Inflammatory macrophage (primary cell): Measurements from ENCODE around the gene PSME1.

ENCODE experiments used
- DNase-seq, 2 donors: peaks; one replicate each; pipeline ENCODE4 v3.0.0-alpha.2; 2020 to 2022

Gene PSME1

DNA sequence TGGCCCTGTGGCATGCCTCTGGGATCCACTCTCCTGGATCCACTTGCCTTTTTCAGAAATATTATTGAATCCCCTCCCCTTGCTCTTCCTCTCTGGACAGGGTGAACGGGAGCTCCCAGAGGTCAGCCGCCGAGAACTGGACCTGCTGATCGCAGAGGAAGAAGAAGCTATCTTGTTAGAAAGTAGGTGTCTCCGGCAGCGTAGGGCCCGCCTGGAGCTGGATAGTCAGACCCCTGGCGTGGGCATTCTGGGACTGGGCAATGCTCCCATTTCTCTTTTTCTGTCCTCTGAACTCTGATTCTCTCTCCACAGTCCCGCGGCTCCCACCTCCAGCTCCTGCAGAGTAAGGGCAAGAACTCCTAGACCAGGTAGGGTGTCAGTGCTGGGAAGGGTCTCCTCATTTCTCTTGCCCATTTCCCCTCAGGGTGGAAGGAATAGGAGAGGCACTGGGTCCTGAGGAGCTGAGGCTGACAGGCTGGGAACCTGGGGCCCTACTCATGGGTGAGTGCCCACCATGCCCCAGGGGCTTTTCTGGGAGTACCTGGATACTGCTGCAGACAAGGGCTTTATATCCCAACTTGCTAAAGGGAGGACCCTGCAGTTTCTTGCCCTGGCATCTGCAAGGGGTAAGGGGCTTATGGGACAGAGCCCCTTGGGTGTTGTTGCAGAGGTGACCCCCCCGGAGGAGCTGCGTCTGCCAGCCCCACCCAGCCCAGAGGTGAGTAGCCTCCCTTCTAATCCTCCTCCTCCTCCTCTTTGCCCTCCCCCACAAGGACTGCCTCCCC lies 41.2 kb downstream of the PSME1 start:
- no peak for DNase-seq

DNA sequence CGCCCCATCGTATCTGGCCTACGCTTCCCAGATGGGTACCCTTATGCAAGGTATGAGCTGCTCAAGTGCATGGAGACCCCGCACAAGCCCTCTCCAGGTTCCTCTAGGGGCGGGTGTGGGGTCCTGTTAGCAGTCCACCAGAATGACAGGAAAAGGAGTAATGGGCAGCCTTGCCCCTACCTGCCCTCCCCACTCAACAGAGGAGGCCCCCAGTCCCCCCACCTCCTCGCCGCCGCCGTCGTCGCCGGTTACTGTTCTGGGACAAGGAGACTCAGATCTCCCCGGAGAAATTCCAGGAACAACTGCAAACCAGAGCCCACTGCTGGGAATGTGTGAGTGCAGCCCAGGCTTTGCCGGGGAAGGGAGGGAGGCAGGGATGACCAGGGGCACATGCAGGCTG lies 41.9 kb downstream of the PSME1 start:
- no peak for DNase-seq

DNA sequence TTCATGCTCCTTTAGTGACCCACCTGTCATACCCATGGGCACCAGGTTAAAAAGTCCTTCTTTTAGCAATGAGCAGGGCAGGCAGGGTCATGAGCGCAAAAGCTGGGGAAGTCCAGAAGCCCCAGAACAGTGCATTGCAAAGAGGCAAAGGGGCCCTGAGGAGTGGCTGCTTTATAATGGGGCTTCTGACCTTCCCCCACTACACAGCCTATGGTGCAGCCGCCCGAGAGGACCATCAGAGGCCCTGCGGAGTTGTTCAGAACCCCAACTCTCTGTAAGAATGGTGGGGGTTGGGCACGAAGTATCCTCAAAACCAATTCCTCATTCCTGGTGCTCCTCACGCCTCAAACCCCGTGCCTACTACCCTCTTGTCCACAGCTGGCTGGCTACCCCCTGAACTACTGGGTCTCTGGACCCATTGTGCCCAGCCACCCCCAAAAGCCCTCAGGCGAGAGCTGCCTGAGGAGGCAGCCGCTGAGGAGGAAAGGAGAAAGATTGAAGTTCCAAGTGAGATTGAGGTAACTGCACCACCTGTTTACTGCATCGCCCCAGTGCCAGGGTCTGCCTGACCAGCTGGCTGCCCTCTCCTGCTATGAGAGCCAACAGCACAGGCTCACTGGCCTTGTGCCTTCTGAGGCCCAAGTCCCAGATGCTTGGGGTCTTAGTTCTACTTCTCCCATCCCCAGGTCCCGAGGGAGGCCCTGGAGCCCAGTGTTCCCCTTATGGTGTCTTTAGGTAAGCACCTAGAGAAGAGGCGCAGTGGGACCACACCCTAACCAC lies 42.6 kb downstream of the PSME1 start:
- no peak for DNase-seq

DNA sequence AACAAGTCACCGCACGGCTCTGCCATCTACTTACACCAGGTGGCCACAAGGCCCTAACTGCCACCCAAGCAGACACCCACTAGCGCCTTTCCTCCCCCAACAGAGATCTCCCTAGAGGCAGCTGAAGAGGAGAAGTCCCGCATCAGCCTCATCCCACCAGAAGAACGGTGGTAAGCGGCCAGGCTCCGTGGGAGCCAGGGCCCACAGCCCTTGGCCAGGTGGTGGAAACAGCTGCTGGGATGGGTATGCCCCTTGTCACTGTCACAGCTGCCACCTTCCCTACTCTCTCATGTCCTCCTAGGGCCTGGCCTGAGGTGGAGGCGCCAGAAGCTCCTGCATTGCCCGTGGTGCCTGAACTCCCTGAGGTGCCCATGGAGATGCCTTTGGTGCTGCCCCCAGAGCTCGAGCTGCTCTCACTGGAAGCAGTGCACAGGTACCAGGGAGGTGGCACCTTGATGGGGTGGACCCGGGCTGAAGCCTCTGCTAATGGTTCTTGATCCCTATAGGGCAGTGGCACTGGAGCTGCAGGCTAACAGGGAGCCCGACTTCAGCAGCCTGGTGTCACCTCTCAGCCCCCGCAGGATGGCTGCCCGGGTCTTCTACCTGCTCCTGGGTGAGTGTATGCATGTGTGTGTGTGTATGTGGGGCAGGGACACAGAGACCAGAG lies 43.4 kb downstream of the PSME1 start:
- no peak for DNase-seq

DNA sequence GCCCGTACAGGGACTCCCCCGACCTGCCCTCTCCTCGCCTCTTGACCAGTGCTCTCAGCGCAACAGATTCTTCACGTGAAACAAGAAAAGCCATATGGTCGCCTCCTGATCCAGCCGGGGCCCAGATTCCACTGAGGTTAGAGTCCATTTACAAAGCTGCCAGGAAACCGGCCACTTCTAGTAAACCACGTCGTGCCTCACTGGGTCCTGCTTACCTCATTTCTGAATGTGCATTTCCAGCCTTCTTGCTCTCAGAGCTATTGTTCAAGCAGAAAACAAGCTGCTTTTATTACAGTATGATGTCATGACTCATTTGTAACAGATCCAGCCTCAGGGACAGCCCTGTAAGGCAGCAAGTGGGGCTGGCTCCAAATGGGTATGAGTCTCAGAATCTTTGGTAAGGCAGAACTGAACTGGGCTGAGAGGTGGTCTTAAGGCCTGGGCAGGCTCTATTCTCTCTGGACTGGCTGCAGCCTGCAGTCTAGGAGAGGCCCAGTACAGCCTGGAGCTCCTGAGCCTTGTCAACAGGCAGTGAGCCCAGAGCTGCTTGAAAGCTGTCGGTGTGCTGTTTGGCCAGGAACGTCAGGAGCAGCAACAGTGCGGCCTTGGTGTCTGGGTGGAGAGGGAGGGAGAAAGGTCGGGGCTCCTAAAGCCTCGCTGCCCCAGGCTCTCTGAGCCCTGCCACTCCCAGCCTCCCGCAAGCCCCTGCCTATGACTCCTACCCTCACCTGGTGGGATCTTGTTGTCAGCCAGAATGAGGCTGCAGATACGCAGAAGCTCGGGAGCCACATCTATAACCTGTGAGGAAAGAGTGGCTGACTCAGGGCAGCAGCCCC lies 44.2 kb downstream of the PSME1 start:
- no peak for DNase-seq

DNA sequence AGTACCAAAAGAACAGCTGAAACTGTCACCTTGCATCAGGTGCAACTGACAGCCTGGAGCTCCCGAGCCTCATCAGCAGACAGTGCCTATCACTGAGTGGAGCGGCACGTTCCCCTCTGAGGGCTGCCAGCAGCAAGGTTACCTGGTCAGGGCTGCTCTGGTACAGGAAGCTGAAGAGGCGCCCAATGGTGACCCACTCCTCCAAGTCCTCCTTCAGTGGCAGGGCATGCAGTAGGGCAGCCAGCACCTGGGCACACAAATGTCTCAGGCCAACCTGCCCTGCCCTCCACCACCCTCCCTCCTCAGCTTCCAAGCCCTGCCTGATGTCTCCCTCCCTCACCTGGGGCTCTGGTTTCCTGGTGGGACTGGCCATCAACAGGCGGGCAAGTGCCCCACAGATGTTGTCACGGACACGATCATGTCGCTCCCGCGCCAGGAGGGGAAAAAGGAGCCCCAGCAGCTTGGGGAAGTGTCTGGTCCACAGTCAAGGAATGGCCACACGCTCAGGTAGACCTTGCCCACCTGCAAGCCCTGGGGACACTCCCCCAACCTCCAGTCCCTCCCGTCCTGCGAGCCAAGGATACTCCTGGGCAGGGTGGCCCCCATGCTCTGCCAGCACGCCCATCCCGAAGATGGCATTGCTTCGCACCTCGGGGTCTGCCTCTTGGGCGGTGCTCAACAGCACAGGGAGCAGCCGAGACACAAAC lies 45.5 kb downstream of the PSME1 start:
- no peak for DNase-seq

DNA sequence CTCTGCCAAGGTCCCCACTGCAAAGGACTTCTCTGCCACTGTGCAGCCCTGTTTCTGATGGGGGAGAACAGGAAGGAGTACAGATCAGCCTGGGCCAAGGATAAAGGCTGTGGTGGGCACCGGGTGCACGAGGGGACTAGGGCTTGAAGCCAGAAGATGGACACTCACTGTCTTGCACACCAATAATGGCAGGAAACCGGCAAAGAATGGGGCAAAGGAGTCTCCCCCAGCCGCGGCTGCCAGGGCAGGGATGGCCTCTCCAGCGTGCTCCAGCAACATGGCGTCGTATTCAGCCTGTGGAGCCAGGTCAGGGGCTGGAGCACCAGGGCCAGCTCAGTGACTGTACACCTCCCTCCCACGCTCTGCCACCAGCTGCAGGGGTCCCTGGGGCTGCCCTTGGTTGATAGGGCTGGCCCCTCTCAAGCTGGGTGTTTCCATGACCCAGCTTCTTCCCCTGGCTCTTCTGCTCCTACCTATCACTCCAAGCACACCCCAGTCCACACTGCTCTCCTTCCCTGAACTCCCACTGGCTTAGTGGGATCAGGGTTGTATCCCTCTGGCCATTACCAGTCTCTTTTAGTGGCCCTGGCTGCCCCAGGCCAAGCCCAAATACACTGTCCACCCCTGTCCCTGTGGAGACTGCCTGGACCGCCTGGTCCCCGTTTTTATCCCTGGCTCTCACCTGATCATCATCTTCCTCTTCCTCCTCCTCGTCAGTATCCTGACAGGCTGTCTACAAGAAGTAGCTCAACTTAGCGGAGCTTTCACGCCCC lies 46.3 kb downstream of the PSME1 start:
- DNase-seq, result no peak

DNA sequence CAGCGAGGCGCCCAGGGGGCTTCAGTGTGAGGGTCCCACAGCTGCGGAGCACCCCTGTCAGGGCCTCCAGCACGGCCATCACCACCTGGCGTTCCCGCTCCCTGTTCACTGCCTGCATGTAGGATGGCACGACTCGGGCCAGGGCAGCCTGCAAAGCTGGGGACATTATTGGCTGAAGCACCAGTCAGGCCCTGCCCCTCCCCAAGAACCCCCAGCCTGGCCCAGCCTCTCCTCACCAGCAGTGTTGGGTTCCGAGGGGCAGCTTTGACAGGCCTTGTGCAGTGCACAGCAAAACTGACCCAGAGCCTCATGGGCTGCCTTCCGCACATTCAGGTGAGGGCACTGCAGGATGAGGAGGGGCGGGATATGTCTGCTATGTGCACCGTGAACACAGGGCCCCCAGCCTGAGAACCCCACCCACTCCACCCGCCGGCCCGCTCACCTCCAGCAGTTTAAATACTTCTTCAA lies 47.1 kb downstream of the PSME1 start:
- no peak for DNase-seq

DNA sequence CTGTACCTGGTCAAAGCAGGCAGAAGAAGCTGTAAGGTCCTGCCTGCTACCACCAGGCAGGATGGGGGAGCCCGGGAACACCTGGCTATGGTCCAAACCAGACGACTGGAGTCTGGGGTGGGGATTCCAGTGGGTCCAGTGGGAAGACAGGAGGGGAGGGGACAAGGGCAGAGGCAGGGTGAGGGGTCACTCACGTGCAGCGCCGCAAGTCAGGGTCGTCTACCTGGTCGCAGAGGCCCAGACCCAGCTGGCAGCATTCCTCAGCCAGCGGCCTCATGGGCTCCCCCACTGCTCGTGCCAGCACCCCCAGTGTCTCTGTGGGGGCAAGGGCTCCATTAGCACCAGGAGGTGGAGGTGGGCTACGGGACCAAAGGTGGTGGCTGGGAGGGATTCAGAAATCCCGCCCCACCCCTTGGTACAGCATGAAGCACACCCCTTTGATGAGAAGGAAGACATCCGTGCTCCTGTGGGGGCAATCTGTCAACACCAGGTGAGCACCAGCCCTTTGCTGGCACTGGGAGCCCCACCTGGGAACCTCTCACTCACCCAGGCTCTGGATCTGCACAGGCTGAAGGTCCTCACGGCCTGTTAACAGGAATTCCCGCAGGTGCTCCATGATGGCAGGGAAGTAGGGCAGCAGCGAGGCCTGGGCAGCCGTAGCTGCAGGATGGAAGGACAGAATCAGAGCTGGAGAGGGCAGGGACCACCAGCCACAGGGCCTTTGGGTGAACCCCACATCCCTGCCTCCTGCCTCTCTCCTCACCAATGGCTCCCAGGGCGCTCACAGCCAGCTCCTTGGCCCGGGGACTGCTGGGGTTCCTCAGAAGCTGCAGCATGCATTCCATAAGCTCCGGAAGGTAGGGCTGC lies 48.3 kb downstream of the PSME1 start:
- DNase-seq, result no peak

DNA sequence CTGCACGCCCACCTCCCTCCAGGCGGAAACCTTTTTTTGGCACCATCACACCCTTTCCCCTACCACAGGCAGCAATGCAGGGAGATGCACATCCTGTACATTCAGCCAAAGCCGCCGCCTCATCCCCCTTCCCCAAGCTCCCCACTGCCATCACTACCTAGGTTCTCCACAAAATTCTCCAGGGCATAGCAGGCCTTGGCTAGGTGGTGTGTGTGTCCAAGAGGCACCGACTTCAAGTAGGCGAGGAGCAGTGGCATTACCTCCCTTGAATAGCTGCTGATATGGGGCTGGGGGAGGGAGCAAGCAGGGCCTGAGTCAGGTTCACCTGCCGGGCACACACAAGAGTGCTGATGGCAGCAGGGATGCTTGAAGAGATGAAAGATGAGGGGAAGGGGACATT lies 49.0 kb downstream of the PSME1 start:
- no peak for DNase-seq

DNA sequence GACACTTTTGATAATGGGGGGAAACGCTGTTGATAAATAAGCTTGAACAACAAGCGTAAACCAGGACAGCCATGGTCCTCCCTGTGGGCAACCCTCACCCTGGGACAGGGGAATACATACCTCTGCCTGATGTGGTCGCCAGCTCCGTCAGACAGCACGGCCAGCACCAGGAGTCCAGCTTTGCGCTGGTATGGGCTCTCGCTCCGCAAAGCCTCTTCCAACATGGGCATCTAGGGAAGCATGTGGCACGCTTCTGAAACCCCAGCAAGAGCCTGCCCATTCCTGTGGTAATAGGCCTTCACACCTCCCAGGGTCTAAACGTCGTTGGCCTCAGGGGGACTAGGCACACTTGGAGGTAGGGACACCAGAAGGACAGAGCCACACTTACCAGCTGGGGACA lies 49.7 kb downstream of the PSME1 start:
- no peak for DNase-seq

DNA sequence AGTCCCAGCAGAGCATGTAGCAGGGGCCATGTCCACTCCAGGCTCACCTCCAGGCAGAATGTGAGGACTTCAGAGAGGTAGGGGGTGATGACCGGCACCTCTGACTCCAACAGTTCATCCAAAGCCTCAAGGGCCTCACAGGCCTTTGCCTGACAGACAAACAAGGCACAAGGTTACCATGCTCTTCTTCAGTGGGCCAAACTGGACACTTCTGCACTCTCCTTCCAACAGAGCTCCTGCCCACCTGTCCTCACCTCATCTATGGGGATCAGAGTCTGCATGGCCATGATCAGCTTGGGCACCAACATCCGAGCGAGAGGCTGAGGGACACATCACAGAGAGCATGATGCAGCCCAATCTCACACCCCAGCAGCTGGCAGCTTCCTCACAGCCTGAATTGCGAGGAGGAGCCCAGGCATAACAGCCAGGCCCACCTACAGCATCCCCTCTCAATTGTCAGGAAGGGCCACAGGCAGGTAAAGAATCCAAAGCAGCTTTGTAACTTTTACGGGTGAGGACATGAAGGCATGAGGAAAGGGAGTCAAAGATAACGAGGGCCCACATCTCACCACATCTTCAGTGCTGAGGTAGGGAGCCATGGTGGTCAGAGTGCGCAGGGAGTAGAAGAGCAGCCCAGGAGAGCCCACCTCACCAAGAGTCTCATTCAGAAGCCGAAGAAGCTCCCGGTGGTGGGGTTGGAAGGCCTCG lies 51.0 kb downstream of the PSME1 start:
- no peak for DNase-seq

DNA sequence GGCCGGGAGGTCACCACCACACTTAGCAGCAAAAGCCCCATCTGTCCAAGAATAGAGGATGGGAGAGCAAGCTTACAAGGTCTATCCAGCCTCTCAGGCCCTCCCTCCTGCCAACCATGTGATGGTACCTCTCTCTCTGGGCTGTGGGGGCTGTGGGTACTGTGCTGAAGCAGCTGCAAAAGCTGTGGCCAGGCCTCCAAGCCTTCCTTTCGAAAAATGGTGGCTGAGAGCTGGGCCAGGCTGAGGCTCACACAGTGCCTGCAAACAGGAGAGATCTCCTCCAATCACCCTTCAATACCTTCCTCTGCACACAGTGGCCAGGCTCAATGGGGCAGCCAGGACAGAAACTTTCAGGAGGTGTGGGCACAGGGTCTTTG lies 51.5 kb downstream of the PSME1 start:
- DNase-seq, result no peak
